DMS53 treated with DMSO at 0.1 percent for 48 hours (cell line): ENCODE data around the gene PCK1.

Experiments
- DNase-seq: peaks from one replicate; lab custom pipeline; 2025; ENCODE audit not compliant: unreplicated experiment; lab: John Stamatoyannopoulos, UW

The PCK1 gene

DNA sequence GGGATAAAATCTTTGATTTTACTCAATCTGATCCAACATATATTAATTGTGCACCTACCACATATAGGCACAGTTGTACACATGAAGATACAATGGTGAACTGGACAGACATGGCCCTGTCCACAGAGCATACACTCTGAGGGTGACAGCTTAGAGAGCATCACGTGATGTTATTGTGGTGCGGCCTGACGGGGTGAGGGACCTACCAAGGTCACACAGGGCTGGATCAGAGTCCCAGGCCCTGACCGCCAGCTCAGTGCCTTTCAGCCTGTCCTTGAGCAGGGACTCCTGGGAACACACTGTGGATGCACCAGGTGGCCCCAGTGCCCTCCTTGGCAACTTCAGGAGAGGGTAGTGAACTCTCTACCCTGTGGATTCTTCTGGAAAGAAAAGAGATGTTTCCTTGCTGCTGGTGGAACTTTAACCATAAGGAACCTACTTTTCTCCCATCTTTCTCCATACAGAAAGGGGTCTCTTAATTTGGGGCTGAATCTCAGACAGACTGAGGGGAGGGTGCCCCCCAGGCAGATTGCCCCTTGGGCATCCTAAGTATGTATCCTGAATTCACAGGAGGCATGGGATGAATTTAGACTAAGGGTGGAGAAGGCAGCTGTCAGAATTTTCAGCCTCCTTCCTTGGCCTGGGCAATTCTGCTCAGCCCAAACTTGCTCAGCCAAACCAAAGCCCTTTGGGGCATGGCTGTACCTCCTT lies 26.5 kb downstream of the PCK1 start:
- DNase-seq: no peak

- no peak for DNase-seq
Observed at GRCh38 chr20:57587989-57588377, 27.1 kb downstream of the PCK1 start.

GRCh38 chr20:57588596-57588995 lies 27.7 kb downstream of the PCK1 start:
- no peak for DNase-seq

GRCh38 chr20:57589123-57589727 lies 28.3 kb downstream of the PCK1 start:
- DNase-seq: no peak

DNA sequence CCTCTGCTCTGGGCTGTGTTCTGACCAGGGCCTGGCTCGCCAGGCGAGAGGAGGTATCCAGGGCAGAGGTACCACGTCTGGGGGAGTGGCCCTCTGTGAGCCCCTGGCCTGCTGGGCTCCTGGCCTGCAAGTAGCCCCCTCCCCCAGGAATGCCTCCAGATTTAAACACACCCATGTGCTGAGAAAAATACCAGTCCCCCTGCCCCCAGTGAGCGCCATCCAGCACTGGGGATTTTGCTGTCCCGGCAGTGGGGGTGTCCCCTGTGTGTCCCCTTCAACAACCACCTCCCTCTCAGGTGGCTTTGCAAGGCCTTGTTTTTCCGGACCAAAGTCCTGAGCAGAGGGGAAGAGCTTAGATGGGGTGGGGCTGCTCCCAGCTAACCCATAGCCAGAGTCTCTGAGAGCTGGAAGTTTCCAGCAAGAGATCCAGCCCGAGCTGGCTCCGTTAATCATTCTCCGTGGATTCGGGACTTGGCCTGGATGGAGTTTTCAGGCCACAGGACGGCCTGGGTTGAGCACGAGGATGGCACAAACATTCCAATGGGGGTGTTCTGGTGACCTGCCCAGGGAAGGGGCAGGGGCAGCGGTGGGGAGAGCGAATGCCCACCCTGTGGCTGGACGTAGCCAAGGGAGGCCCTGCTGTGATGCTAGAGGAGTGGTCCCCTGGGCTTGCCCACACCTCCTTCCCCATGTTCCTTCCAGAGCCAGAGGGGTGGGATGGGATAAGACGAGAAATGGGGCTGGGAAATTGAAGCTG lies 29.0 kb downstream of the PCK1 start:
- DNase-seq: no peak

GRCh38 chr20:57590485-57591288 lies 29.8 kb downstream of the PCK1 start:
- DNase-seq: no peak

- DNase-seq: no peak
Observed at GRCh38 chr20:57591289-57592229, 30.6 kb downstream of the PCK1 start.

GRCh38 chr20:57592263-57593092 lies 31.6 kb downstream of the PCK1 start:
- no peak for DNase-seq

GRCh38 chr20:57593134-57593886 lies 32.4 kb downstream of the PCK1 start:
- no peak for DNase-seq

DNA sequence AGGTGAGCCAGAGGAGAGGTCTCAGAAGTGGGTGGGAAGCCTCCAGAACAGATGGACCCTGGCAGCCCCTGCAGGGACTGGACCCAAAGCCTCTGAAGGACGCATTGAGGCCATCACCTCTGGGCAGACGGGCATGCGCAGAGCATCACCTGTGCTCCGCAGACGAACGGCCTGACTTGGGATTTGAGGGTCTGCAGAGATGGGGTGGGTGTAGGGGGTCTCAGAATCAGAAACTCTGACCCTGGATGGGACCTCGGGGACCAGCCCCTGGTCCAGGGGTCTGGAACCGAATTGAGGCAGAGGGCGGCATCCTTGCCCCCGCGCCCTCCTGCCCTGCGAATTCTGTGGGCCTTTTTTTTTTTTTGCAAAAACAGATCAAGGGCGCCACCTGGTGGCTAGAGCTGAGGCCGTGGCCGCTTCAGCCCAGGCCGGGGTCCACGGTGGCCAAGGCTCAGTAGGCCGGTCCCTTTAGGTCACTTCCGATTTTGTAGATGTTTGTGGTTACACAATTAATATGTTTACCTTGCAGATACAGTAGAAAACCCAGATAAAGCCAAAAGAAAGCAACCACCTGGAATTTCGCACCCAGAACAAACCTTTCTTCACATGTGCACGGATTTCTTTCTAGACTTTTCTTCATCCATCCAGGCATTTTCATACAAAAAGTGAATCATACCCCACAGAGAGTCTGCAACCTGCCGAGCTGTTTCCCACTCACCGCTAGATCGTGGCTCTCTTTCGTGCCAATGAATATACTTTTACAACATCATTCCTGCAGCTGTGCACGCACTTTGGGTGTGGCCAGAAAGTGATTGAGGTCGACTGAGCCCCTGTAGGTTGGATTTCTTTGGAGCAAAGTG lies 33.4 kb downstream of the PCK1 start:
- no peak for DNase-seq

- DNase-seq: no peak
Observed at GRCh38 chr20:57595041-57596030, 34.4 kb downstream of the PCK1 start.

DNA sequence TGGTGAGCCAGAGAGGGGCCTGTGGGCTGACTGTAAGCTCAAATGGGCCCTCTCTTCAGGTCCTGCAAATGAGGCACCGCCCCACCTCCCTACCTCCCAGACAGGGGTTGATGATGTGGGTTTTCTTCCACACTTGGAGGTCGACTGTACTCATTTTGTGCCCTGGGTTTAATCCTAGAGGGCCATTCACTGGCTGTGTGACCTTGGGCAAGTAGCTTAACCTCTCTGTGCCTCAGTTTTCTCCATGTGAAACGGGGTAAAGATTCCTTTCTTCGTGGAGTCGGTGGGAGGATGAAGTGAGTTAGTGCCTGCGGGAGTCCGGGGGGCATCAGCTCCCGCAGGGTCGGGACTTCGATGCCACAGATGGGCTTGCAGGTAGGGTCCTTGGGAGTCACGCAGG lies 35.4 kb downstream of the PCK1 start:
- DNase-seq: no peak

DNA sequence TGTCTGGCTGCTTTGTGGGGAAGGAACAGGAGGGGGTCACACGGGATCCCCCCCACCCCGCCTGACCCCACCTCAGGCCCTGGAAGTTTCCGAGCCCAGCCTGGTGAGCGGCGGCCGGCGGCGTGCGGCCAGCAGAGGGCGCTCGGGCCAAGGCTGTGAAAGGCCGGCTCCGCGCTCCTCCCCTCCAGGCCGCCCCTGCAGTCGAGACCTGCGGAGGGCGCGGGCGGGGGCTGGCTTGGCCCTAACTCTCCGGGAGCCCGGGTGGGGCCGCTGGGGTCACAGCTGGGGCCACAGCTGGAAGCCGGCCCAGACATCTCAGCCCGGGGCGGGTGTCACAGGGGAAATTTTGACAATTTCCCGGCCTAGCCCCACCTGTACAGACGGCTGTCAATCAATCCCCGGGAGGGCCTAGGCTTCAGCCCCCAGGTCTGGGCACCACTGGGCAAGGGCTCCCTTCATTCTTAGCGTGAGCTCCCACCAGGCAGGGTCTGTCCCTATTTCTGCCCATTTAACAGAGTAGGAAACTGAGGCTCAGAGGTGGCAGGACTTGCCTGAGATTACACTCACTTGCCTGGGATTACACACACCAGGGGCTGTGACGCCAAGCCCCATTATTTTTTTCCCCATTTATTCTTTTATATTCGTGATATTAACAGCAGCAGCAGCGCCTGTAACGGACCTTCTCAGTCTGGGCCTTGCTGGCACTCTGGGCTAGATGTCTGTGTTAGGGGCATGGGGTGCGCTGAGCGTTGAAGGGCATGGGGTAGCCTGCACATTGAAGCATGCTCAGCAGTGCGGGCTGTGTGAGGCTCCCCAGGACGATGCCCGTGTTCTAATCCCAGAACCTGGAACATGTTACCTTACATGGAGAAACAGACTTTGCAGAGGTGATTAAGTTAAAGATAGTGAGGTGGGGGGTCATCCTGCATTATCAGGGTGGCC lies 36.4 kb downstream of the PCK1 start:
- DNase-seq: no peak

GRCh38 chr20:57598060-57598459 lies 37.1 kb downstream of the PCK1 start:
- DNase-seq: no peak

DNA sequence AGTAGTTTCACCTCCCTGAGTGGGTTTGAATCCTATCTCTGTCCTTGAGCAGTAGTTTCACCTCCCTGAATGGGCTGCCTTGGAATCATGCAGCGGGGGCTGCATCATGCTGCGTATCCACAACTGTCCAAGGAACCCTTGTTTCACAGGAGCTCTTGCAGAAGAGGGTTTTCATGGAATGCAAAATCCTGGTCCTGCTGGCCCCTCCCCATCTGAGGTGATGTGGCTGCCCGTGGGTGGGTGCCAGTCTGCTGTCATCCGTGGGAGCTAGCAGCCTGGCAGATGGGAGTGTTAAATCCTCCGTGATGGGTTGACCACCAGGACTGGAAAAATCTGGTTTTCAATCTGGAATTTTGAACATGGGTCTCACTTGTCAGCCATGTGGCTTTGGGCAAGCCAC lies 37.6 kb downstream of the PCK1 start:
- no peak for DNase-seq
